NCI-H187 (cell line): ENCODE data around the gene SPNS1.
"Not testable (repeated sequence)": the region's sequence is repeated elsewhere in the genome, so short reads cannot be mapped to it uniquely, and the experiment has no call there.

Source experiments
- DNase-seq, 2 experiments: peaks; one replicate each; lab custom pipeline; 2025; lab: John Stamatoyannopoulos, UW

The SPNS1 gene

GRCh38 chr16:28951410-28951943 lies 23.1 kb upstream of the SPNS1 start:
- no peak for DNase-seq

GRCh38 chr16:28958216-28958615 lies 16.4 kb upstream of the SPNS1 start:
- no peak for DNase-seq

GRCh38 chr16:28958836-28959235 lies 15.7 kb upstream of the SPNS1 start:
- no peak for DNase-seq

DNA sequence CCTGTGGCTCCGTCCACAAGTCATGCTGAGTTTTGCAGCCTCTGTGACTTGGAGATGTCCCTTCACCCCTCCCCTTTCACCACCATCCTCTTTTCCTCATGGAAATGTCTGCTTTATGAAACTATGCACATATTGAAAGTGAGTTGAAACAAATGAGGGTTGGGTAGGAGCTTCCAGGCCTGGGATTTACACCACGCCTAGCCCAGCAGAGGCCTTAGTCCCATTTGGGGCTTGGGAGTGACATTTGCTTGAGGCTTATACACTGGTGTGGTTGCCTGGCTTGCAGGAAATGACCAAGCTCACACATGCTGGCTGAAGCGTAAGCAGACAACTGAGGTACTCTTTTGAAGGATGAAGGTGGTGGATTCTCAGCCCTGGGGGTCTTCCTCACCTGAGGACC lies 10.5 kb upstream of the SPNS1 start:
- no peak for DNase-seq

- no peak for DNase-seq
Observed at GRCh38 chr16:28964496-28964895, 10.1 kb upstream of the SPNS1 start.

DNA sequence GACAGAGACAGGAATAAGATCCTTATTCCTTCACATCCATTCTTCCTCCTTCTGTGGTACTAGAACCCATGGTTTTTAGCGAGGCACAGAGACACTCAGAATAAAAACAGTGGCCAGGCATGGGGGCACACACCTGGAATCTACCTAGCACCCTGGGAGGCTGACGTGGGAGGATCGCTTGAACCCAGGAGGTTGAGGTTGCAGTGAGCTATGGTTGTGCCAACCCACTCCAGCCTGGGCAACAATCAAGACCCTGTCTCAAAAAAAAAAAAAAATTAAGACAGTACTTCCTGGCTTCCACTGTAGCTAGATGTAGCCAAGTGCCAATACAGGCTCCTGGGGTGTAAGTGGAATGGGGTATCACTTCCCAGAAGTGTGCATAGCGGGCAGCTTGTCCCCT lies 7.4 kb upstream of the SPNS1 start:
- no peak for DNase-seq

DNA sequence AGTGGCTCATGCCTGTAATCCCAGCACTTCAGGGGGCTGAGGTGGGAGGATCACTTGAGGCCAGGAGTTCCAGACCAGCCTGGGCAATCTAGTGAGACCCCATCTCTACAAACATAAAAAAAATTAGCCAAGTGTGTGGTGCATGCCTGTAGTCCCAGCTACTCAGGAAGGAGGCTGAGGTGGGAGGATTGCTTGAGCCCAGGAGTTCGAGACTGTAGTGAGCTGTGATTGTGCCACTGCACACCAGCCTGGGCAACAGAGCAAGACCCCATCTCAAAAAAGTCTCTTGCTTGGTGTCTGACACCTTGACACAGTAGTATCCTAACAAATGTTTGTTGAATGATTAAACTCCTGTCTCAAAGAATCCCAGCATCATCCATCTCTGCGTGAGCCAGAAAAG lies 4.9 kb upstream of the SPNS1 start:
- not testable (repeated sequence) for DNase-seq

GRCh38 chr16:28974007-28974436 lies 556 bp upstream of the SPNS1 start:
- no peak for DNase-seq

- no peak for DNase-seq
Observed at GRCh38 chr16:28975158-28975599, 601 bp downstream of the SPNS1 start.

DNA sequence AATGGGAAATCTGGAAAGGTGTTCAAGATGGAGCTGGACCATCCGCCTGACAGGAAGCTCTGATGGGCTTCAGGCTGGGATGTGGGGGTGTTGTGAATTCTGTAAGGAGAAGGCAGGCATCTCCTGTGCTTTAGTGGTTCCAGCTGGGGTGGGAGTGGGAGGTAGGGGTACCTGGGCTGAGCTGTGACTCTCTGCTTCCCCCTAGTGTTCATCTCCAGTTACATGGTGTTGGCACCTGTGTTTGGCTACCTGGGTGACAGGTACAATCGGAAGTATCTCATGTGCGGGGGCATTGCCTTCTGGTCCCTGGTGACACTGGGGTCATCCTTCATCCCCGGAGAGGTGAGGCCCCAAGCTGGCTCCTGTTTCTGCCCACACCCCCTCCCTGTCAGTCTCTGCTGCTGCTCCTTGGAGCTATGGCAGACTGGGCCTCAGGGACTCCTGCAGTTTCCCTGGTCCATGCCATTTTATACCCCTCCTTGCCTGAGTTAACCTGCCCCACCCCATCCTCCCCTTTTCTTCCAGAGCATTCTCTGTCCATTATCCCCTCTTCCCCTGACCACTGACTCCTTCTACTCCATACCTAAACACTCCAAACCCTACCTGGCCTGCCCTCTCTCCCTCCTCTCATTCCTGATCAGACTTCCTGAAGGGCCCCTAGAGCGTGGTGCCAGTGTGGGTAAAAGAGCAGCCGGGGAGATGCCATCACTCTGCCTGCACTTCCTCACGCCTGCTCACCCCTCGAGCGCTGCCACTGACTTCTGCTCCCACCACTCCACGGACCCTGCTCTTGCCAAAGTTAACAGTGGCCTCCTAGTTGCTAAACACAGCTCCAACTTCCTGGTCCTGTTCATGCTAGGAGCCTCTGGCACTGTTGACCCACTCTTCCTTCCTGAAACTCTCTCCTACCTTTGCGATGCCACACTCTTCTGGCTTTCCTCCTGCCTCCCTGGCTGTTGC lies 3.4 kb downstream of the SPNS1 start:
- DNase-seq = peak in 1 of 2 experiments; percentile 0

- not testable (repeated sequence) for DNase-seq
Observed at GRCh38 chr16:28980330-28980729, 5.8 kb downstream of the SPNS1 start.

- DNase-seq = no peak
Observed at GRCh38 chr16:28980929-28981328, 6.4 kb downstream of the SPNS1 start.

DNA sequence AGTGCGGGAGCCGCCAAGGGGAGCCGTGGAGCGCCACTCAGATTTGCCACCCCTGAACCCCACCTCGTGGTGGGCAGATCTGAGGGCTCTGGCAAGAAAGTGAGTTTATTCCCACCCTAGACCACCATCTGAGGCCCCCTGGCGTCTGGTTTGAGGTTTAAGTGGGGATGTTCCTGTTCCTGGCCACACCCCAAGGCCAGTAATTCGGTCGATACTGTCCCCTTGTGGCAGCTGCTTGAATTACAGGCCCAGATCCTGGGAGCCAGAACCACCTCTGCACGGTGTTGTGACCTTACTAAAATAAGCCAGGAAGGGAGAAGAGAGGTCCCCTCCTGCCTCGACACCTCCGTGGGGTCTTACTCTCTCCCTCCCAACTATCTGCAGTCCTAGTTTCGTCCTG lies 6.9 kb downstream of the SPNS1 start:
- no peak for DNase-seq

- DNase-seq = no peak
Observed at GRCh38 chr16:28982418-28982817, 7.8 kb downstream of the SPNS1 start.

DNA sequence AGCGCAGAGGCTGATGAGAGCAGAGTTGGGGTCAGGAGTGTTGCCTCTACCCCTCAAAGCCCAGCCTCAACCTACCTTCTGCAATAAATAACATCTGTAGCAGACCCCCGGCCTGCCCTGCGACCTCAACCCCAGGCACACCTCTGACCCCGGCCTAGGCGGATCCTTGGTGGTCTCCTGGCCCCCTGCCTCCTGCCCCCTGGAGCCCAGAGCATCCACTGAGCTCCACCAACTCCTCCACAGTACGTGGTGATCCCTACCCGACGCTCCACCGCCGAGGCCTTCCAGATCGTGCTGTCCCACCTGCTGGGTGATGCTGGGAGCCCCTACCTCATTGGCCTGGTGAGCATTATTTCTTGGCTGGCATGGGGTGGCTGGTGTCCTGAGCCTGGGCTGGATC lies 8.4 kb downstream of the SPNS1 start:
- no peak for DNase-seq

- no peak for DNase-seq
Observed at GRCh38 chr16:28983644-28984043, 9.1 kb downstream of the SPNS1 start.

GRCh38 chr16:28984091-28984490 lies 9.5 kb downstream of the SPNS1 start:
- no peak for DNase-seq

GRCh38 chr16:28984619-28985135 lies 10.1 kb downstream of the SPNS1 start, which contains the start of gene LAT:
Gene LAT (plus strand): TSS chr16:28985052. CDS start chr16:28985418, 366 bp downstream.
- DNase-seq = no peak

DNA sequence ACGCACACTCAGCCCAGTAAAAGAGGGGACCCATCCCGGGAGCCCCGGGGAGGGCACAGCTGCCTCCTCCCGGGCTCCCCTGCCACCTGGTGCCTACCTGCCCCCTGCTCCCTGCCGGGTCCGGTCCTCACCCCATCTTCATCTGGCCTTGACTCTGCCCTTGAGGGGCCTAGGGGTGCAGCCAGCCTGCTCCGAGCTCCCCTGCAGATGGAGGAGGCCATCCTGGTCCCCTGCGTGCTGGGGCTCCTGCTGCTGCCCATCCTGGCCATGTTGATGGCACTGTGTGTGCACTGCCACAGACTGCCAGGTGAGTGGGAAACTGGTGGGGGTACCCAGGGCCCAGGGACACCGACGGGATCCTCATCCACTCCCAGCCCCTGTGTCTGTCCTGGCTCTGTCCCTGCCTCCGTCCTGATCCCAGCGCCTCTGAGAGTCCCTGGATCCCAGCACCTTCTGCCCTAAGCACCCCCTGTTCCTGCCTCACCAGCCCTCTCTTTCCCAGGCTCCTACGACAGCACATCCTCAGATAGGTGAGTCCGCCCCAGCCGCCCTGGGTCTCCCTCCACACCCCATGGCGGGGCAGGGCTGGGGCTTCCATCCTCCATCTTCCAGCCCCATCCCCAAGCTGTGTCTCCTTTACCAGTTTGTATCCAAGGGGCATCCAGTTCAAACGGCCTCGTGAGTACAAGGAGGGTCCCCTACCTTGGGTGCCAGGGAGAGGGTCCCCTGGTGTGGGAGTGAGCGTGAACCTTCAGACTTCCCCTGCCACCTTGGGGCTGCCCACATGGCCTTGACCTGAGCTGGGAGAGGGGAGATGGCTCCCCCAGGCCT lies 10.8 kb downstream of the SPNS1 start:
- no peak for DNase-seq

DNA sequence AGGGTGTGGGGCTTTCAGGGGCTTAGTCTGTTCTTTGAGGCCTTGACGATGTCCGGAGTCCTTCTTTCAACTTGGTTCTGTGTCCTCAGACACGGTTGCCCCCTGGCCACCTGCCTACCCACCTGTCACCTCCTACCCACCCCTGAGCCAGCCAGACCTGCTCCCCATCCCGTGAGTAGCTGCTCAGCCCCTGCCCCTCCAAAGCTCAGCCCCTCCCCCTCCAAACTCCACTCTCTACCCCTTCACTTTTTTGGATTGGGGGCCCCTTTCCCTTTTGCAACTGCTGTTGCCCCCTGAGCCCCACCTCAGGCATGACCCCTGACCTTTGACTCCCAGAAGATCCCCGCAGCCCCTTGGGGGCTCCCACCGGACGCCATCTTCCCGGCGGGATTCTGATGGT lies 11.5 kb downstream of the SPNS1 start:
- DNase-seq = no peak

DNA sequence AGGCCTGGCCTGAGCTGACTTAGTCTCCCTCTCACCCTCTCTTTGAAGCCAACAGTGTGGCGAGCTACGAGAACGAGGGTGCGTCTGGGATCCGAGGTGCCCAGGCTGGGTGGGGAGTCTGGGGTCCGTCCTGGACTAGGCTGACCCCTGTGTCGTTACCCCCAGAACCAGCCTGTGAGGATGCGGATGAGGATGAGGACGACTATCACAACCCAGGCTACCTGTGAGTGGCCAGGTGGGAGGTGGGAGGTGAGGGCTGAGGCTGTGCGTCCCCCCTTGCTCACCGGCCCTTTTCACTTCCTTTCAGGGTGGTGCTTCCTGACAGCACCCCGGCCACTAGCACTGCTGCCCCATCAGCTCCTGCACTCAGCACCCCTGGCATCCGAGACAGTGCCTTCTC lies 11.9 kb downstream of the SPNS1 start:
- no peak for DNase-seq

DNA sequence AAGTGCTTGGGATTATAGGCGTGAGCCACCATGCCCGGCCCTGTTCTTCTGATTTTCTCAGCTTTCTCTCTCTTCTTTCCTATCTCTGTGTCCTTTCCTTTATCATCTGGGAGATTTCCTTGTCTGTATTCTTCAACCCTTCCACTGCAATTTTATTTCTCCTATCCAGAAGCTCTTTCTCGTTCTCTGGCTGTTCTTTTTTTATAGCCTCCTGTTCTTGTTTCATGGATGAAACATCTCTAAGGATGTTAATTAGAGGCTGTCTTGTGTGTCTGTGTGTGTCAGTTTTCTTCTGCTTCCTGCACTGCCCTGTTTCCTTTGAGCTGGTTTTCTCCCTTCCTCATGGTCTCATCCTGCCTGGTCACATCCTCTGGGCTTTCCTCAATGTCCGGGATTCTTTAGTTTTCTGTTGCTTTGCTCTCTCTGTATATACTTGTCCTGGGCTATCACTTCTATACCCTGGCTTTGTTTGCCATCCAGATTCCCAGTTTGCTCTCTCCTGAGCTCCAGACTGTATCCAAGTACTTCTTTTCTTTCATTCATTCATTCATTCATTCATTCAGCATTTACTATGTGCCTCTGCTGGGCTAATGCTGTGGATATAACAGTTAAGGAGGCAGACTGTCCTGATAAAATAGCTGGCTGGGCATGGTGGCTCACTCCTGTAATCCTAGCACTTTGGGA lies 12.7 kb downstream of the SPNS1 start:
- no peak for DNase-seq
